ENCODE data around the gene ACOT12.
A peak's percentile ranks its signal among the peaks of the same experiment; 100 is the strongest.

Gene ACOT12

GRCh38 chr5:81316571-81316970, 77.4 kb downstream of the ACOT12 start:
- H3K4me3 ChIP-seq (ENCODE audit: low read depth, low read length), result no peak overlapping the region
- TF ChIP-seq CTCF (IDR thresholded peaks at IDR 0.05; ENCODE audit: low read depth, low read length, missing control alignments), result no peak
- no peaks in the 10 kb centered on the region for H3K27me3 ChIP-seq (replicated peaks)
- H3K36me3 ChIP-seq (replicated peaks), result peaks cover 20% of the 10 kb centered on the region
- no peak for DNase-seq
- in situ Hi-C loops (cut with HindIII; ENCODE audit: low pct_ligation_motif_present, low sequenced_read_pairs), result no loop called here
- H3K27ac ChIP-seq, result no peak overlapping the region

GRCh38 chr5:81315830-81316229, 78.1 kb downstream of the ACOT12 start:
- no peak for DNase-seq
- in situ Hi-C loops (cut with HindIII; ENCODE audit: low pct_ligation_motif_present, low sequenced_read_pairs), result no loop called here
- H3K4me3 ChIP-seq (ENCODE audit: low read depth, low read length), result no peak overlapping the region
- peaks cover 24% of the 10 kb centered on the region for H3K36me3 ChIP-seq (replicated peaks)
- H3K27me3 ChIP-seq (replicated peaks), result no peaks in the 10 kb centered on the region
- TF ChIP-seq CTCF (IDR thresholded peaks at IDR 0.05; ENCODE audit: low read depth, low read length, missing control alignments), result no peak
- peak overlapping the region; percentile 5 for H3K27ac ChIP-seq

GRCh38 chr5:81315336-81315735, 78.6 kb downstream of the ACOT12 start:
- DNase-seq, result peak; percentile 11
- in situ Hi-C loops (cut with HindIII; ENCODE audit: low pct_ligation_motif_present, low sequenced_read_pairs), result no loop called here
- no peaks in the 10 kb centered on the region for H3K27me3 ChIP-seq (replicated peaks)
- peak overlapping the region; percentile 5 for H3K27ac ChIP-seq
- no peak overlapping the region for H3K4me3 ChIP-seq (ENCODE audit: low read depth, low read length)
- H3K36me3 ChIP-seq (replicated peaks), result peaks cover 28% of the 10 kb centered on the region
- TF ChIP-seq CTCF (IDR thresholded peaks at IDR 0.05; ENCODE audit: low read depth, low read length, missing control alignments), result no peak

- DNase-seq, result no peak
- H3K36me3 ChIP-seq (replicated peaks), result peaks cover 28% of the 10 kb centered on the region
- no peak for TF ChIP-seq CTCF (IDR thresholded peaks at IDR 0.05; ENCODE audit: low read depth, low read length, missing control alignments)
- no peaks in the 10 kb centered on the region for H3K27me3 ChIP-seq (replicated peaks)
- no peak overlapping the region for H3K4me3 ChIP-seq (ENCODE audit: low read depth, low read length)
- H3K27ac ChIP-seq, result no peak overlapping the region
- in situ Hi-C loops (cut with HindIII; ENCODE audit: low pct_ligation_motif_present, low sequenced_read_pairs), result no loop called here
Measured at GRCh38 chr5:81314581-81314980, 79.4 kb downstream of the ACOT12 start.

GRCh38 chr5:81313686-81314085, 80.2 kb downstream of the ACOT12 start:
- H3K27me3 ChIP-seq (replicated peaks), result no peaks in the 10 kb centered on the region
- H3K27ac ChIP-seq, result no peak overlapping the region
- H3K4me3 ChIP-seq (ENCODE audit: low read depth, low read length), result no peak overlapping the region
- TF ChIP-seq CTCF (IDR thresholded peaks at IDR 0.05; ENCODE audit: low read depth, low read length, missing control alignments), result no peak
- DNase-seq, result no peak
- H3K36me3 ChIP-seq (replicated peaks), result peaks cover 28% of the 10 kb centered on the region
- in situ Hi-C loops (cut with HindIII; ENCODE audit: low pct_ligation_motif_present, low sequenced_read_pairs), result no loop called here

- Histone ChIP-seq H3K27ac (no peak overlapping the region), H3K27me3 (replicated peaks) (no peaks in the 10 kb centered on the region), H3K36me3 (replicated peaks) (peaks cover 28% of the 10 kb centered on the region), H3K4me3 (ENCODE audit: low read depth, low read length) (no peak overlapping the region)
- TF ChIP-seq CTCF (IDR thresholded peaks at IDR 0.05; ENCODE audit: low read depth, low read length, missing control alignments), result no peak
- in situ Hi-C loops (cut with HindIII; ENCODE audit: low pct_ligation_motif_present, low sequenced_read_pairs), result no loop called here
- DNase-seq, result no peak
Measured at GRCh38 chr5:81313278-81313677, 80.7 kb downstream of the ACOT12 start.

Measured in brain microvascular endothelial cell (primary cell).